ENCODE results near the gene CCDC186.

CCDC186 gene

GRCh38 chr10:114103284-114103683 is 70.7 kb downstream of the CCDC186 start:
- no peak for DNase-seq

- DNase-seq: no peak
Measured at GRCh38 chr10:114102256-114102655, 71.7 kb downstream of the CCDC186 start.

- DNase-seq: no peak
Measured at GRCh38 chr10:114100848-114101741, 72.9 kb downstream of the CCDC186 start.

GRCh38 chr10:114096864-114097263 is 77.1 kb downstream of the CCDC186 start:
- no peak for DNase-seq

GRCh38 chr10:114095559-114096337 is 78.3 kb downstream of the CCDC186 start:
- peak; percentile 23 for DNase-seq

GRCh38 chr10:114094795-114095194 is 79.2 kb downstream of the CCDC186 start:
- DNase-seq: no peak

GRCh38 chr10:114087655-114088054 is 86.3 kb downstream of the CCDC186 start:
- no peak for DNase-seq

GRCh38 chr10:114087255-114087654 is 86.7 kb downstream of the CCDC186 start:
- DNase-seq: no peak

- no peak for DNase-seq
Measured at GRCh38 chr10:114084215-114084614, 89.8 kb downstream of the CCDC186 start.

- DNase-seq: no peak
Measured at GRCh38 chr10:114083040-114083439, 91.0 kb downstream of the CCDC186 start.

GRCh38 chr10:114081911-114082583 is 92.0 kb downstream of the CCDC186 start:
- no peak for DNase-seq

GRCh38 chr10:114079421-114079820 is 94.6 kb downstream of the CCDC186 start:
- DNase-seq: no peak

- no peak for DNase-seq
Measured at GRCh38 chr10:114078346-114078745, 95.7 kb downstream of the CCDC186 start.

GRCh38 chr10:114077815-114078219 is 96.2 kb downstream of the CCDC186 start:
- no peak for DNase-seq

GRCh38 chr10:114077347-114077746 is 96.7 kb downstream of the CCDC186 start:
- DNase-seq: no peak

- no peak for DNase-seq
Measured at GRCh38 chr10:114075093-114075492, 98.9 kb downstream of the CCDC186 start.

- DNase-seq: peak; percentile 11
Measured at GRCh38 chr10:114073395-114074186, 100.4 kb downstream of the CCDC186 start.

GRCh38 chr10:114071178-114071577 is 102.8 kb downstream of the CCDC186 start:
- no peak for DNase-seq
